ENCODE results near the gene SCLT1.

DNA sequence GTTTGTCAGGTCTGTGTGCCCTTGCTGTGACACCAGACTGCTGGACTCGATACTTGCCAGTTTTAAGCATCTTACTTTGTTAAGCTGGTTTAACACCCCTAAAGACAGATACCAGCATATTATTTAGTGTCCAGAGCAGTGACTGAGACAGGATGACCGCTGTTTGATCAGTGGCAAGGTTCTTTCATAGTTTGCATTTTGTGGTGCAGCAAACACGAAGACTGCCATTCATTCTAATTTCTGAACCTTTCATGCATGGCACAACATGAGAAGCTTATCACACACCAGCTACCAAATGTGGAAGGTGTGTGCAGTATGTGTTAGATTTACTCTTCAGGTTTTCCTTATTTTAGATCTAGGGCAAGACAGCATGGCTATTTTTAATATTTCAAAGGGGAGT lies 255.7 kb downstream of the SCLT1 start:
- TF ChIP-seq, protein P1, sequence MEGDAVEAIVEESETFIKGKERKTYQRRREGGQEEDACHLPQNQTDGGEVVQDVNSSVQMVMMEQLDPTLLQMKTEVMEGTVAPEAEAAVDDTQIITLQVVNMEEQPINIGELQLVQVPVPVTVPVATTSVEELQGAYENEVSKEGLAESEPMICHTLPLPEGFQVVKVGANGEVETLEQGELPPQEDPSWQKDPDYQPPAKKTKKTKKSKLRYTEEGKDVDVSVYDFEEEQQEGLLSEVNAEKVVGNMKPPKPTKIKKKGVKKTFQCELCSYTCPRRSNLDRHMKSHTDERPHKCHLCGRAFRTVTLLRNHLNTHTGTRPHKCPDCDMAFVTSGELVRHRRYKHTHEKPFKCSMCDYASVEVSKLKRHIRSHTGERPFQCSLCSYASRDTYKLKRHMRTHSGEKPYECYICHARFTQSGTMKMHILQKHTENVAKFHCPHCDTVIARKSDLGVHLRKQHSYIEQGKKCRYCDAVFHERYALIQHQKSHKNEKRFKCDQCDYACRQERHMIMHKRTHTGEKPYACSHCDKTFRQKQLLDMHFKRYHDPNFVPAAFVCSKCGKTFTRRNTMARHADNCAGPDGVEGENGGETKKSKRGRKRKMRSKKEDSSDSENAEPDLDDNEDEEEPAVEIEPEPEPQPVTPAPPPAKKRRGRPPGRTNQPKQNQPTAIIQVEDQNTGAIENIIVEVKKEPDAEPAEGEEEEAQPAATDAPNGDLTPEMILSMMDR (IDR thresholded peaks at IDR 0.05): no peak
- TF ChIP-seq POLR2A (IDR thresholded peaks at IDR 0.05) (no peak), POLR2AphosphoS5 (IDR thresholded peaks at IDR 0.05) (no peak), EP300 (IDR thresholded peaks at IDR 0.05) (no peak)

Data from sigmoid colon (tissue), 4 donors.